Measurements from ENCODE around the gene PPP1R14C. TPM values are rescaled to one million over a fixed set of nuclear protein-coding genes. Genes with fewer than 3 reads are reported as not detected.

Gene PPP1R14C, protein sequence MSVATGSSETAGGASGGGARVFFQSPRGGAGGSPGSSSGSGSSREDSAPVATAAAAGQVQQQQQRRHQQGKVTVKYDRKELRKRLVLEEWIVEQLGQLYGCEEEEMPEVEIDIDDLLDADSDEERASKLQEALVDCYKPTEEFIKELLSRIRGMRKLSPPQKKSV
- total RNA-seq (ENCODE audit: low replicate concordance): 0.06 and 0.26 TPM in 2 replicates

- peaks cover 100% of the 10 kb centered on the region for H3K27me3 ChIP-seq
- no peaks in the 10 kb centered on the region for H3K36me3 Mint-ChIP-seq
- H3K79me2 ChIP-seq (ENCODE audit: low read depth): no peaks in the 10 kb centered on the region
- peak within 1 kb of the TSS; percentile 56 for H3K4me3 ChIP-seq
- H3K27me3 Mint-ChIP-seq (ENCODE audit: insufficient read depth, low read depth): peaks cover 55% of the 10 kb centered on the region
- no peaks in the 10 kb centered on the region for H3K9me3 Mint-ChIP-seq
- no peak within 1 kb of the TSS for H3K27ac Mint-ChIP-seq
- no peaks in the 10 kb centered on the region for H3K9me3 ChIP-seq (ENCODE audit: low read depth)
- H4K20me1 ChIP-seq (ENCODE audit: low read depth): peaks cover 9% of the 10 kb centered on the region
- H3K4me3 Mint-ChIP-seq: peak within 1 kb of the TSS; percentile 89
- peak within 1 kb of the TSS; percentile 91 for H3K4me2 ChIP-seq
- peaks cover 11% of the 10 kb centered on the region for H3F3A ChIP-seq (ENCODE audit: low read depth)
- TF ChIP-seq EZH2phosphoT487 (IDR thresholded peaks at IDR 0.05): peak; percentile 82
- peak; percentile 64 for TF ChIP-seq EZH2 (IDR thresholded peaks at IDR 0.05)
- TF ChIP-seq, protein P1, sequence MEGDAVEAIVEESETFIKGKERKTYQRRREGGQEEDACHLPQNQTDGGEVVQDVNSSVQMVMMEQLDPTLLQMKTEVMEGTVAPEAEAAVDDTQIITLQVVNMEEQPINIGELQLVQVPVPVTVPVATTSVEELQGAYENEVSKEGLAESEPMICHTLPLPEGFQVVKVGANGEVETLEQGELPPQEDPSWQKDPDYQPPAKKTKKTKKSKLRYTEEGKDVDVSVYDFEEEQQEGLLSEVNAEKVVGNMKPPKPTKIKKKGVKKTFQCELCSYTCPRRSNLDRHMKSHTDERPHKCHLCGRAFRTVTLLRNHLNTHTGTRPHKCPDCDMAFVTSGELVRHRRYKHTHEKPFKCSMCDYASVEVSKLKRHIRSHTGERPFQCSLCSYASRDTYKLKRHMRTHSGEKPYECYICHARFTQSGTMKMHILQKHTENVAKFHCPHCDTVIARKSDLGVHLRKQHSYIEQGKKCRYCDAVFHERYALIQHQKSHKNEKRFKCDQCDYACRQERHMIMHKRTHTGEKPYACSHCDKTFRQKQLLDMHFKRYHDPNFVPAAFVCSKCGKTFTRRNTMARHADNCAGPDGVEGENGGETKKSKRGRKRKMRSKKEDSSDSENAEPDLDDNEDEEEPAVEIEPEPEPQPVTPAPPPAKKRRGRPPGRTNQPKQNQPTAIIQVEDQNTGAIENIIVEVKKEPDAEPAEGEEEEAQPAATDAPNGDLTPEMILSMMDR (IDR thresholded peaks at IDR 0.05): no peak
- no peak within 1 kb of the TSS for H3K27ac ChIP-seq
- H3K9ac ChIP-seq: no peak within 1 kb of the TSS
- peaks cover 15% of the 10 kb centered on the region for H3K4me1 Mint-ChIP-seq
- H3K4me1 ChIP-seq: peaks cover 4% of the 10 kb centered on the region
- no peaks in the 10 kb centered on the region for H3K36me3 ChIP-seq
- peak; percentile 86 for DNase-seq (ENCODE audit: low spot score)
- H2AFZ ChIP-seq (replicated peaks): peak within 1 kb of the TSS; percentile 88
These were observed at the start of gene PPP1R14C for GRCh38 chr6:150142670-150143515. Gene PPP1R14C, plus strand, starts transcription at chr6:150143044. Its CDS starts 149 bp downstream, at chr6:150143193.

- H3K4me1 Mint-ChIP-seq: peaks cover 35% of the 10 kb centered on the region
- H3K36me3 Mint-ChIP-seq: no peaks in the 10 kb centered on the region
- no peak overlapping the region for H3K4me3 ChIP-seq
- no peak overlapping the region for H2AFZ ChIP-seq (replicated peaks)
- H3K79me2 ChIP-seq (ENCODE audit: low read depth): no peaks in the 10 kb centered on the region
- H3K27ac Mint-ChIP-seq: peak overlapping the region; percentile 92
- H3K36me3 ChIP-seq: no peaks in the 10 kb centered on the region
- H3K4me1 ChIP-seq: no peaks in the 10 kb centered on the region
- no peak overlapping the region for H3K9ac ChIP-seq
- TF ChIP-seq EZH2 (IDR thresholded peaks at IDR 0.05) (no peak), EZH2phosphoT487 (IDR thresholded peaks at IDR 0.05) (no peak)
- TF ChIP-seq, protein P1 (IDR thresholded peaks at IDR 0.05): no peak
- H3F3A ChIP-seq (ENCODE audit: low read depth): no peaks in the 10 kb centered on the region
- H4K20me1 ChIP-seq (ENCODE audit: low read depth): no peaks in the 10 kb centered on the region
- H3K4me3 Mint-ChIP-seq: peak overlapping the region; percentile 11
- H3K27me3 ChIP-seq: no peaks in the 10 kb centered on the region
- H3K4me2 ChIP-seq: no peak overlapping the region
- no peak overlapping the region for H3K27ac ChIP-seq
- no peaks in the 10 kb centered on the region for H3K9me3 ChIP-seq (ENCODE audit: low read depth)
- DNase-seq (ENCODE audit: low spot score): no peak
- H3K9me3 Mint-ChIP-seq: no peaks in the 10 kb centered on the region
- H3K27me3 Mint-ChIP-seq (ENCODE audit: insufficient read depth, low read depth): peaks cover 14% of the 10 kb centered on the region
These were observed 49.4 kb upstream of the PPP1R14C start for GRCh38 chr6:150093397-150093796.

DNA sequence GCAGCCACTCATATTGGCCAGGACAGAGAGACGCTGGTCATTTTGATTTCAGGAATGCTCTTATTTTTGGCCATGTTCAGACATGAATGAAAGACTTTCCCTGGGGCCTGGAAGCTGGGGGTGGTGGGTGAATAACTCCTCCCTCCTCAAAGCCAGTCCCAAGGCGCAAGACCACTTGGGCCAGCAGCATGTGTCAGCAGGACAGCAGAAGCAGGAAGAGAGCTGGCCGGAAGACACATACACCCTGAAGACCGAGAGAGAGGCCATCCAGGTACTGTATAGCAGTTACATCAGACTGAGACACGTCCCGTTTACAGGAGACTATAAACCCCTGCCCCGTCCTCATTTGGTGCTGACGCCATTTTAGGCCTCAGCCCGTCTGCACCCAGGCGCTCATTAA is 44.7 kb upstream of the PPP1R14C start:
- no peaks in the 10 kb centered on the region for H3K36me3 Mint-ChIP-seq
- Histone ChIP-seq H3K27me3 (no peaks in the 10 kb centered on the region), H3K9me3 (ENCODE audit: low read depth) (no peaks in the 10 kb centered on the region), H3K27ac (no peak overlapping the region), H3K4me2 (no peak overlapping the region), H3K9ac (no peak overlapping the region), H3K4me1 (no peaks in the 10 kb centered on the region), H3K36me3 (no peaks in the 10 kb centered on the region), H3F3A (ENCODE audit: low read depth) (no peaks in the 10 kb centered on the region), H4K20me1 (ENCODE audit: low read depth) (no peaks in the 10 kb centered on the region), H3K79me2 (ENCODE audit: low read depth) (no peaks in the 10 kb centered on the region), H3K4me3 (no peak overlapping the region), H2AFZ (replicated peaks) (no peak overlapping the region)
- peaks cover 15% of the 10 kb centered on the region for H3K4me1 Mint-ChIP-seq
- DNase-seq (ENCODE audit: low spot score): no peak
- no peak overlapping the region for H3K27ac Mint-ChIP-seq
- no peak overlapping the region for H3K4me3 Mint-ChIP-seq
- H3K9me3 Mint-ChIP-seq: no peaks in the 10 kb centered on the region
- TF ChIP-seq, protein P1 (IDR thresholded peaks at IDR 0.05): no peak
- no peak for TF ChIP-seq EZH2 (IDR thresholded peaks at IDR 0.05)
- TF ChIP-seq EZH2phosphoT487 (IDR thresholded peaks at IDR 0.05): no peak
- peaks cover 7% of the 10 kb centered on the region for H3K27me3 Mint-ChIP-seq (ENCODE audit: insufficient read depth, low read depth)

Measured in neural progenitor cell (in vitro differentiated cells).